Measurements from ENCODE around the gene PACSIN1.
A peak's percentile ranks its signal among the peaks of the same experiment; 100 is the strongest.

Gene PACSIN1

GRCh38 chr6:34460796-34461507 is 4.9 kb upstream of the PACSIN1 start:
- Histone ChIP-seq H3K36me3 (ENCODE audit: insufficient read depth, low read depth, low read length) (no peaks in the 10 kb centered on the region), H3K4me3 (ENCODE audit: low read length) (no peak overlapping the region), H3K9me3 (ENCODE audit: insufficient read depth, low read depth, low read length) (no peaks in the 10 kb centered on the region), H3K4me1 (ENCODE audit: insufficient read depth, low read length) (no peaks in the 10 kb centered on the region), H3K27me3 (ENCODE audit: insufficient read depth, low read length) (peaks cover 9% of the 10 kb centered on the region), H3K9ac (ENCODE audit: low read depth, low read length) (no peak overlapping the region), H3K27ac (ENCODE audit: low read length) (no peak overlapping the region)

GRCh38 chr6:34462010-34462409 is 3.9 kb upstream of the PACSIN1 start:
- Histone ChIP-seq H3K9me3 (ENCODE audit: insufficient read depth, low read depth, low read length) (no peaks in the 10 kb centered on the region), H3K36me3 (ENCODE audit: insufficient read depth, low read depth, low read length) (no peaks in the 10 kb centered on the region), H3K4me3 (ENCODE audit: low read length) (no peak overlapping the region), H3K27ac (ENCODE audit: low read length) (no peak overlapping the region), H3K9ac (ENCODE audit: low read depth, low read length) (no peak overlapping the region), H3K4me1 (ENCODE audit: insufficient read depth, low read length) (no peaks in the 10 kb centered on the region), H3K27me3 (ENCODE audit: insufficient read depth, low read length) (peaks cover 20% of the 10 kb centered on the region)

GRCh38 chr6:34462551-34462971 is 3.3 kb upstream of the PACSIN1 start:
- H3K36me3 ChIP-seq (ENCODE audit: insufficient read depth, low read depth, low read length), result no peaks in the 10 kb centered on the region
- H3K4me1 ChIP-seq (ENCODE audit: insufficient read depth, low read length), result no peaks in the 10 kb centered on the region
- H3K4me3 ChIP-seq (ENCODE audit: low read length), result no peak overlapping the region
- H3K27ac ChIP-seq (ENCODE audit: low read length), result no peak overlapping the region
- no peak overlapping the region for H3K9ac ChIP-seq (ENCODE audit: low read depth, low read length)
- H3K27me3 ChIP-seq (ENCODE audit: insufficient read depth, low read length), result peaks cover 22% of the 10 kb centered on the region
- H3K9me3 ChIP-seq (ENCODE audit: insufficient read depth, low read depth, low read length), result no peaks in the 10 kb centered on the region

GRCh38 chr6:34463299-34463698 is 2.6 kb upstream of the PACSIN1 start:
- no peak overlapping the region for H3K9ac ChIP-seq (ENCODE audit: low read depth, low read length)
- H3K4me3 ChIP-seq (ENCODE audit: low read length), result no peak overlapping the region
- H3K27ac ChIP-seq (ENCODE audit: low read length), result no peak overlapping the region
- H3K9me3 ChIP-seq (ENCODE audit: insufficient read depth, low read depth, low read length), result no peaks in the 10 kb centered on the region
- no peaks in the 10 kb centered on the region for H3K4me1 ChIP-seq (ENCODE audit: insufficient read depth, low read length)
- no peaks in the 10 kb centered on the region for H3K36me3 ChIP-seq (ENCODE audit: insufficient read depth, low read depth, low read length)
- peaks cover 22% of the 10 kb centered on the region for H3K27me3 ChIP-seq (ENCODE audit: insufficient read depth, low read length)

- Histone ChIP-seq H3K4me3 (ENCODE audit: low read length) (no peak overlapping the region), H3K4me1 (ENCODE audit: insufficient read depth, low read length) (no peaks in the 10 kb centered on the region), H3K27ac (ENCODE audit: low read length) (no peak overlapping the region), H3K36me3 (ENCODE audit: insufficient read depth, low read depth, low read length) (no peaks in the 10 kb centered on the region), H3K9ac (ENCODE audit: low read depth, low read length) (no peak overlapping the region), H3K27me3 (ENCODE audit: insufficient read depth, low read length) (peaks cover 22% of the 10 kb centered on the region), H3K9me3 (ENCODE audit: insufficient read depth, low read depth, low read length) (no peaks in the 10 kb centered on the region)
Measured at GRCh38 chr6:34463849-34464248, 2.0 kb upstream of the PACSIN1 start.

GRCh38 chr6:34466242-34467185 is 638 bp downstream of the PACSIN1 start:
- no peaks in the 10 kb centered on the region for H3K36me3 ChIP-seq (ENCODE audit: insufficient read depth, low read depth, low read length)
- H3K27ac ChIP-seq (ENCODE audit: low read length), result no peak overlapping the region
- peaks cover 22% of the 10 kb centered on the region for H3K27me3 ChIP-seq (ENCODE audit: insufficient read depth, low read length)
- H3K9me3 ChIP-seq (ENCODE audit: insufficient read depth, low read depth, low read length), result no peaks in the 10 kb centered on the region
- peak overlapping the region; percentile 51; the same call in 1 of the 2 replicates for H3K9ac ChIP-seq (ENCODE audit: low read depth, low read length)
- H3K4me1 ChIP-seq (ENCODE audit: insufficient read depth, low read length), result no peaks in the 10 kb centered on the region
- peak overlapping the region; percentile 76 for H3K4me3 ChIP-seq (ENCODE audit: low read length)

- Histone ChIP-seq H3K4me1 (ENCODE audit: insufficient read depth, low read length) (no peaks in the 10 kb centered on the region), H3K4me3 (ENCODE audit: low read length) (no peak overlapping the region), H3K27ac (ENCODE audit: low read length) (no peak overlapping the region), H3K9me3 (ENCODE audit: insufficient read depth, low read depth, low read length) (0 out of 2 replicates have a peak, but pooled peaks cover 2% of the 10 kb centered on the region), H3K9ac (ENCODE audit: low read depth, low read length) (no peak overlapping the region), H3K36me3 (ENCODE audit: insufficient read depth, low read depth, low read length) (no peaks in the 10 kb centered on the region), H3K27me3 (ENCODE audit: insufficient read depth, low read length) (peaks cover 22% of the 10 kb centered on the region)
Measured at GRCh38 chr6:34468378-34468892, 2.6 kb downstream of the PACSIN1 start.

- Histone ChIP-seq H3K9me3 (ENCODE audit: insufficient read depth, low read depth, low read length) (peaks cover 12% of the 10 kb centered on the region; the same call in 1 of the 2 replicates), H3K27ac (ENCODE audit: low read length) (no peak overlapping the region), H3K27me3 (ENCODE audit: insufficient read depth, low read length) (peaks cover 22% of the 10 kb centered on the region), H3K4me3 (ENCODE audit: low read length) (no peak overlapping the region), H3K4me1 (ENCODE audit: insufficient read depth, low read length) (no peaks in the 10 kb centered on the region), H3K9ac (ENCODE audit: low read depth, low read length) (no peak overlapping the region), H3K36me3 (ENCODE audit: insufficient read depth, low read depth, low read length) (no peaks in the 10 kb centered on the region)
Measured at GRCh38 chr6:34469499-34469898, 3.6 kb downstream of the PACSIN1 start.

- peaks cover 2% of the 10 kb centered on the region; the same call in 1 of the 2 replicates for H3K4me1 ChIP-seq (ENCODE audit: insufficient read depth, low read length)
- H3K4me3 ChIP-seq (ENCODE audit: low read length), result no peak overlapping the region
- H3K27ac ChIP-seq (ENCODE audit: low read length), result no peak overlapping the region
- no peaks in the 10 kb centered on the region for H3K27me3 ChIP-seq (ENCODE audit: insufficient read depth, low read length)
- peaks cover 12% of the 10 kb centered on the region; the same call in 1 of the 2 replicates for H3K9me3 ChIP-seq (ENCODE audit: insufficient read depth, low read depth, low read length)
- H3K9ac ChIP-seq (ENCODE audit: low read depth, low read length), result no peak overlapping the region
- no peaks in the 10 kb centered on the region for H3K36me3 ChIP-seq (ENCODE audit: insufficient read depth, low read depth, low read length)
Measured at GRCh38 chr6:34472425-34472824, 6.5 kb downstream of the PACSIN1 start.

GRCh38 chr6:34473967-34474366 is 8.1 kb downstream of the PACSIN1 start:
- H3K4me3 ChIP-seq (ENCODE audit: low read length), result no peak overlapping the region
- peaks cover 2% of the 10 kb centered on the region; the same call in 1 of the 2 replicates for H3K4me1 ChIP-seq (ENCODE audit: insufficient read depth, low read length)
- no peaks in the 10 kb centered on the region for H3K27me3 ChIP-seq (ENCODE audit: insufficient read depth, low read length)

GRCh38 chr6:34474754-34475153 is 8.9 kb downstream of the PACSIN1 start:
- Histone ChIP-seq H3K9me3 (ENCODE audit: insufficient read depth, low read depth, low read length) (peaks cover 12% of the 10 kb centered on the region; the same call in 1 of the 2 replicates), H3K4me3 (ENCODE audit: low read length) (no peak overlapping the region), H3K4me1 (ENCODE audit: insufficient read depth, low read length) (peaks cover 2% of the 10 kb centered on the region; the same call in 1 of the 2 replicates), H3K27me3 (ENCODE audit: insufficient read depth, low read length) (no peaks in the 10 kb centered on the region), H3K27ac (ENCODE audit: low read length) (no peak overlapping the region), H3K36me3 (ENCODE audit: insufficient read depth, low read depth, low read length) (no peaks in the 10 kb centered on the region), H3K9ac (ENCODE audit: low read depth, low read length) (no peak overlapping the region)

More at GRCh38 chr6:34473967-34474366, 8.1 kb downstream of the PACSIN1 start:
- no peaks in the 10 kb centered on the region for H3K36me3 ChIP-seq (ENCODE audit: insufficient read depth, low read depth, low read length)
- no peak overlapping the region for H3K27ac ChIP-seq (ENCODE audit: low read length)
- H3K9me3 ChIP-seq (ENCODE audit: insufficient read depth, low read depth, low read length), result peaks cover 12% of the 10 kb centered on the region; the same call in 1 of the 2 replicates
- H3K9ac ChIP-seq (ENCODE audit: low read depth, low read length), result no peak overlapping the region

Data from iPS-20b (cell line).